ENCODE data around the gene TIMP2.
"Not testable (repeated sequence)": the region's sequence is repeated elsewhere in the genome, so short reads cannot be mapped to it uniquely, and the experiment has no call there.

The TIMP2 gene

GRCh38 chr17:78925234-78925633 is at the start of gene TIMP2:
Gene TIMP2, minus strand, starts transcription at chr17:78925387. Its CDS starts 299 bp downstream, at chr17:78925088.
- DNase-seq: peak; percentile 56 to 67

GRCh38 chr17:78973792-78974520 is 48.8 kb upstream of the TIMP2 start:
- no peak for DNase-seq

GRCh38 chr17:78973196-78973595 is 48.0 kb upstream of the TIMP2 start:
- no peak for DNase-seq

- DNase-seq: no peak
These were observed 47.4 kb upstream of the TIMP2 start for GRCh38 chr17:78972507-78973105.

- no peak for DNase-seq
These were observed 46.7 kb upstream of the TIMP2 start for GRCh38 chr17:78971756-78972506.

- DNase-seq: peak; percentile 86 to 87
These were observed 45.9 kb upstream of the TIMP2 start for GRCh38 chr17:78970834-78971755.

- no peak for DNase-seq
These were observed 44.7 kb upstream of the TIMP2 start for GRCh38 chr17:78969865-78970264.

- DNase-seq: no peak
These were observed 42.7 kb upstream of the TIMP2 start for GRCh38 chr17:78967782-78968362.

- no peak for DNase-seq
These were observed 41.9 kb upstream of the TIMP2 start for GRCh38 chr17:78966910-78967600.

GRCh38 chr17:78966123-78966813 is 41.1 kb upstream of the TIMP2 start:
- no peak for DNase-seq

- DNase-seq: no peak
These were observed 40.3 kb upstream of the TIMP2 start for GRCh38 chr17:78965491-78965924.

GRCh38 chr17:78963378-78963777 is 38.2 kb upstream of the TIMP2 start:
- DNase-seq: no peak

GRCh38 chr17:78962984-78963348 is 37.8 kb upstream of the TIMP2 start:
- DNase-seq: not testable (repeated sequence)

- no peak for DNase-seq
These were observed 37.3 kb upstream of the TIMP2 start for GRCh38 chr17:78962345-78962983.

- no peak for DNase-seq
These were observed 36.4 kb upstream of the TIMP2 start for GRCh38 chr17:78961571-78961970.

GRCh38 chr17:78960928-78961327 is 35.7 kb upstream of the TIMP2 start:
- DNase-seq: no peak

GRCh38 chr17:78959803-78960202 is 34.6 kb upstream of the TIMP2 start:
- no peak for DNase-seq

- no peak for DNase-seq
These were observed 33.5 kb upstream of the TIMP2 start for GRCh38 chr17:78958641-78959127.

- DNase-seq: no peak
These were observed 31.9 kb upstream of the TIMP2 start for GRCh38 chr17:78957128-78957527.

GRCh38 chr17:78956254-78956653 is 31.1 kb upstream of the TIMP2 start:
- DNase-seq: no peak

Data from activated CD4-positive, alpha-beta T cell treated with anti-CD3 and anti-CD28 coated beads, Interleukin-2, amount 50 U/mL, for 48 hours (primary cell).